Kasumi-1 (cell line): ENCODE measurements around the gene FOXK1.
"Not testable (repeated sequence)": the region's sequence is repeated elsewhere in the genome, so short reads cannot be mapped to it uniquely, and the experiment has no call there.

Experiments used
- DNase-seq, 2 experiments: peaks; one replicate each; lab custom pipeline; 2025; lab: John Stamatoyannopoulos, UW

Gene FOXK1

GRCh38 chr7:4786015-4786414 lies 103.9 kb downstream of the FOXK1 start:
- DNase-seq: no peak

GRCh38 chr7:4787541-4787940 lies 105.4 kb downstream of the FOXK1 start:
- no peak for DNase-seq

GRCh38 chr7:4787947-4788626 lies 106.0 kb downstream of the FOXK1 start:
- DNase-seq: no peak

GRCh38 chr7:4788627-4789189 lies 106.6 kb downstream of the FOXK1 start:
- no peak for DNase-seq

GRCh38 chr7:4789194-4790077 lies 107.3 kb downstream of the FOXK1 start:
- DNase-seq: no peak

GRCh38 chr7:4790078-4790465 lies 108.0 kb downstream of the FOXK1 start:
- DNase-seq: no peak

- DNase-seq: no peak
Measured at GRCh38 chr7:4790516-4790991, 108.5 kb downstream of the FOXK1 start.

- no peak for DNase-seq
Measured at GRCh38 chr7:4791101-4791737, 109.1 kb downstream of the FOXK1 start.

GRCh38 chr7:4791738-4792536 lies 109.8 kb downstream of the FOXK1 start:
- peak; percentile 38 to 51 for DNase-seq

GRCh38 chr7:4792537-4793126 lies 110.5 kb downstream of the FOXK1 start:
- DNase-seq: no peak

- DNase-seq: not testable (repeated sequence)
Measured at GRCh38 chr7:4793385-4793993, 111.4 kb downstream of the FOXK1 start.

GRCh38 chr7:4794171-4794570 lies 112.1 kb downstream of the FOXK1 start:
- DNase-seq: not testable (repeated sequence)

- no peak for DNase-seq
Measured at GRCh38 chr7:4794591-4795350, 112.7 kb downstream of the FOXK1 start.

- no peak for DNase-seq
Measured at GRCh38 chr7:4796453-4796852, 114.4 kb downstream of the FOXK1 start.

- DNase-seq: peak; percentile 9 to 25
Measured at GRCh38 chr7:4797858-4798705, 116.0 kb downstream of the FOXK1 start.

GRCh38 chr7:4798706-4799235 lies 116.7 kb downstream of the FOXK1 start:
- DNase-seq: no peak

GRCh38 chr7:4799508-4800268 lies 117.6 kb downstream of the FOXK1 start:
- no peak for DNase-seq

GRCh38 chr7:4800487-4800886 lies 118.4 kb downstream of the FOXK1 start:
- no peak for DNase-seq
